KMS-11 (cell line): ENCODE measurements around the gene CTNNA3.
A peak's percentile ranks its signal among the peaks of the same experiment; 100 is the strongest.

Source experiments
- H2AFZ ChIP-seq: fragments of 200-600 bp; sonication (generic); 2 replicates; pipeline ENCODE4 v1.6.1; 2016; ENCODE audit warnings: antibody characterized with exemption, mixed run types, low read depth
- H3K27ac ChIP-seq: fragments of 200-600 bp; sonication (generic); 2 replicates; pipeline ENCODE4 v1.6.1; 2016; ENCODE audit warnings: mild to moderate bottlenecking, mixed run types
- H3K27me3 ChIP-seq: fragments of 200-600 bp; sonication (generic); 2 replicates; pipeline ENCODE4 v1.6.1; 2017; ENCODE audit warnings: mild to moderate bottlenecking, low read depth, mixed run types, moderate library complexity; ENCODE audit not compliant: insufficient read depth
- H3K36me3 ChIP-seq: fragments of 200-600 bp; sonication (generic); 2 replicates; pipeline ENCODE4 v1.6.1; 2017; ENCODE audit warnings: mild to moderate bottlenecking, mixed run types; ENCODE audit not compliant: insufficient read depth
- H3K4me1 ChIP-seq: fragments of 200-600 bp; sonication (generic); 2 replicates; pipeline ENCODE4 v1.6.1; 2016; ENCODE audit warnings: mild to moderate bottlenecking, low read depth, mixed run types; ENCODE audit not compliant: poor library complexity, severe bottlenecking
- H3K4me2 ChIP-seq: fragments of 200-600 bp; sonication (generic); 2 replicates; pipeline ENCODE4 v1.7.0; 2016; ENCODE audit warnings: mild to moderate bottlenecking, mixed run types
- H3K4me3 ChIP-seq: fragments of 200-600 bp; sonication (generic); IDR thresholded peaks from 2 replicates; pipeline ENCODE4 v1.6.1; 2017; ENCODE audit warnings: low read depth, low read length, mixed read lengths; ENCODE audit not compliant: insufficient read depth
- H3K79me2 ChIP-seq: fragments of 200-600 bp; sonication (generic); 2 replicates; pipeline ENCODE4 v1.6.1; 2016; ENCODE audit warnings: low read depth, mixed run types; ENCODE audit not compliant: insufficient read depth
- H3K9ac ChIP-seq: fragments of 200-600 bp; sonication (generic); 2 replicates; pipeline ENCODE4 v1.6.1; 2016; ENCODE audit warnings: mild to moderate bottlenecking, mixed run types
- H4K20me1 ChIP-seq: fragments of 200-600 bp; sonication (generic); 2 replicates; pipeline ENCODE4 v1.6.1; 2016; ENCODE audit warnings: mild to moderate bottlenecking, mixed run types; ENCODE audit not compliant: insufficient read depth
- TF ChIP-seq, protein P1 (sequence below): fragments of 200-600 bp; sonication (generic); conservative IDR thresholded peaks from 2 replicates; pipeline ENCODE4 v1.6.1; 2017; ENCODE audit warnings: low read depth, mild to moderate bottlenecking, antibody characterized with exemption, low read length, moderate library complexity, mixed read lengths

CTNNA3 gene

DNA sequence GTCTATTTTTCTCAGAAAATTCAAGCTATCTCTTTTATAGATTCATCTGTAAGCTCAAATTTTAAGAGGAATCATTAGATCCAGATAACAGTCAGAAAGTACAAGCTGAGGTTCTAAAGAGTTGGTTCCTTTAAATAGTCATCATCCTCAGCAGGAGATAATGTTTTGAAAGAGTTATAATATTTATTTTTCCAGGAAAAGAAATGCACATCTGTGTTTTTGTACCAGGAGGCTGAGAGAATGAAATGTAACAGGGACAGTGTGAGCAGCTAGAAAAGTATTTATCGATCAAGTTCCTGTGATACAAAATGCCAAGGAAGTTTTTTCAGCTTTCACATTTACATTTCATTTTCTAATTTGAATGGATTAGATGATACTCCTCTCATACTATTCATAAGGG lies 890.4 kb downstream of the CTNNA3 start:
- Histone ChIP-seq H2AFZ (no peak overlapping the region), H3K4me1 (peaks cover 8% of the 10 kb centered on the region), H4K20me1 (no peaks in the 10 kb centered on the region), H3K4me3 (no peak overlapping the region), H3K27ac (no peak overlapping the region), H3K27me3 (no peaks in the 10 kb centered on the region), H3K4me2 (no peak overlapping the region), H3K36me3 (no peaks in the 10 kb centered on the region), H3K79me2 (no peaks in the 10 kb centered on the region), H3K9ac (no peak overlapping the region)
- TF ChIP-seq, protein P1, sequence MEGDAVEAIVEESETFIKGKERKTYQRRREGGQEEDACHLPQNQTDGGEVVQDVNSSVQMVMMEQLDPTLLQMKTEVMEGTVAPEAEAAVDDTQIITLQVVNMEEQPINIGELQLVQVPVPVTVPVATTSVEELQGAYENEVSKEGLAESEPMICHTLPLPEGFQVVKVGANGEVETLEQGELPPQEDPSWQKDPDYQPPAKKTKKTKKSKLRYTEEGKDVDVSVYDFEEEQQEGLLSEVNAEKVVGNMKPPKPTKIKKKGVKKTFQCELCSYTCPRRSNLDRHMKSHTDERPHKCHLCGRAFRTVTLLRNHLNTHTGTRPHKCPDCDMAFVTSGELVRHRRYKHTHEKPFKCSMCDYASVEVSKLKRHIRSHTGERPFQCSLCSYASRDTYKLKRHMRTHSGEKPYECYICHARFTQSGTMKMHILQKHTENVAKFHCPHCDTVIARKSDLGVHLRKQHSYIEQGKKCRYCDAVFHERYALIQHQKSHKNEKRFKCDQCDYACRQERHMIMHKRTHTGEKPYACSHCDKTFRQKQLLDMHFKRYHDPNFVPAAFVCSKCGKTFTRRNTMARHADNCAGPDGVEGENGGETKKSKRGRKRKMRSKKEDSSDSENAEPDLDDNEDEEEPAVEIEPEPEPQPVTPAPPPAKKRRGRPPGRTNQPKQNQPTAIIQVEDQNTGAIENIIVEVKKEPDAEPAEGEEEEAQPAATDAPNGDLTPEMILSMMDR = no peak

DNA sequence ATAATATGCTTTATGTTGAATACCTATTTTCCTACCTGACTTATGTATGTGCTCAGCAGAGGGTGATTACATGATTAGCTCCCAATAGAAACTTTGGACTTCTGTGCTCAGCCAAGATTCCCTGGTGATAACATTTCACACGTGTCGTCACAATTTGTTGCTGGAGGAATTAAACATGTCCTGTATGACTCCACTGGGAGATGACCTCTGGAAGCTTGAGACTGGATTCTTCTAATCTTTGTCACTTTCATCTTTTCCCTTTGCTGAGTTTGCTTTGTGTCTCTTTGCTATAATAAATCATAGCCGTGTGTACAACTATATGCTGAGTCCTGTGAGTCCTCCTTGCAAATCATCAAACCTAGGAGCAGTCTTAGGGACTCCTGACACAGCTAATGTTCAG lies 891.0 kb downstream of the CTNNA3 start:
- Histone ChIP-seq H2AFZ (no peak overlapping the region), H3K4me2 (no peak overlapping the region), H3K9ac (no peak overlapping the region), H3K36me3 (no peaks in the 10 kb centered on the region), H3K79me2 (no peaks in the 10 kb centered on the region), H3K4me3 (no peak overlapping the region), H3K4me1 (peaks cover 1% of the 10 kb centered on the region), H4K20me1 (no peaks in the 10 kb centered on the region), H3K27me3 (no peaks in the 10 kb centered on the region), H3K27ac (no peak overlapping the region)
- TF ChIP-seq, protein P1 = no peak

DNA sequence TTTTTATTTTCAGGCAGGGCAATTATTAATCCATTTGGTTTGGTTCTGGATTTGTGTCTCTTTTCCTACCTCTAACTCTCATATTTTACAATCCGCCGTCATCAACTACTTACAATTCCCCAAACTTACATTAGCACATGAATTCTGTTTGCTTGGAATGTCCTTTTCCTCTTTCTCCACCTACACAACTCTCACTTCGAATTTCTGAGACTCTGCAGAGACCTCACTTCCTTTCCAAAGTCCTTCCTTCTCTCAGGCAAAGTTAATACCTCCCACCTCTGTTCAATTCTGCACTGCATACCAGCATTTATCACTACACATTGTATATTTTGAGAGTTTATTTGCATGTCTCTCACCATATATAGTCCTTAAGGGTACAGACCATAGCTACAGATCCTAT lies 892.8 kb downstream of the CTNNA3 start:
- Histone ChIP-seq H3K4me3 (no peak overlapping the region), H2AFZ (no peak overlapping the region), H3K79me2 (no peaks in the 10 kb centered on the region), H3K4me2 (no peak overlapping the region), H3K9ac (no peak overlapping the region), H4K20me1 (no peaks in the 10 kb centered on the region), H3K27ac (no peak overlapping the region), H3K27me3 (no peaks in the 10 kb centered on the region), H3K4me1 (no peaks in the 10 kb centered on the region), H3K36me3 (no peaks in the 10 kb centered on the region)
- TF ChIP-seq, protein P1 = no peak

DNA sequence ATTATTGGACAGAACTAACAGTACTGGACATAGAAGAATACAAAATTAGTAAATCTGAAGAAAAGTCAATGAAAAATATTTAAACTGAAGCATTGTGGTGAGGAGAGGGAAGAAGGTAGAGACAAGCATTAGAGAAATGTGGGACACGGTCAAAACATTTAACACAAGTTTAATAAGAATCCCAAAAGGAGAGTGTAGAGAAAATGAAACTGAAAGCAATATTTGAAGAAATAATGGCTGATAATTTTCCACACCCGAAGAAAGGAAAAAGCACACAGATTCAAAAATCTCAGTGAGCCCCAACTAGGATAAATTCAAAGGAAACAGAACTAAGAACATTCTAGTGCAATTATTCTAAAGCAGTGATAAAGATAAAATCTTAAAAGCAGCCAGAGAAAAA lies 896.5 kb downstream of the CTNNA3 start:
- peak overlapping the region; percentile 43 for H3K4me2 ChIP-seq
- no peaks in the 10 kb centered on the region for H3K27me3 ChIP-seq
- peak overlapping the region; percentile 64 for H2AFZ ChIP-seq
- H3K27ac ChIP-seq = no peak overlapping the region
- no peaks in the 10 kb centered on the region for H3K36me3 ChIP-seq
- H3K9ac ChIP-seq = peak overlapping the region; percentile 40; the same call in 1 of the 2 replicates
- no peak overlapping the region for H3K4me3 ChIP-seq
- H4K20me1 ChIP-seq = no peaks in the 10 kb centered on the region
- TF ChIP-seq, protein P1 = no peak
- H3K4me1 ChIP-seq = no peaks in the 10 kb centered on the region
- no peaks in the 10 kb centered on the region for H3K79me2 ChIP-seq

DNA sequence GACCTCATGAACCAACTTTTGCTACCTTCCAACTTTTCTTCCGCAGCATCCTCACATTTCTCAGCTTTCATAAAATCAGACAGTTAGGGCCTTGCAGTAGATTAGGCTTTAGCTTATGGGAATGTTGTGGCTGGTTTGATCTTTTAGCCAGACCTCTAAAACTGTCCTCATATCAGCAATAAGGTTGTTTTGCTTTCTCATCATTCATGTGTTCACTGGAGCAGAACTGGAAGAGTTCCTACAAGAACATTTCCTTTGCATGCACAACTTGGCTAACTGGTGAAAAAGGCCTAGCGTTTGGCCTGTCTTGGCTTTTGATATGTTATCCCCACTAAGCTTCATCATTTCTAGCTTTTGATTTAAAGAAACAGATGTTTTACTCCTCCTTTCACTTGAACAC lies 900.1 kb downstream of the CTNNA3 start:
- Histone ChIP-seq H3K4me1 (no peaks in the 10 kb centered on the region), H3K9ac (no peak overlapping the region), H3K27me3 (no peaks in the 10 kb centered on the region), H3K4me3 (no peak overlapping the region), H3K79me2 (no peaks in the 10 kb centered on the region), H3K36me3 (no peaks in the 10 kb centered on the region), H3K4me2 (no peak overlapping the region), H4K20me1 (no peaks in the 10 kb centered on the region), H3K27ac (no peak overlapping the region), H2AFZ (no peak overlapping the region)
- TF ChIP-seq, protein P1 = no peak
